K562 (cell line): ENCODE data around the gene PNPLA7.

Experiments
- KLF16 ChIP-seq: IDR thresholded peaks from 2 replicates; pipeline ENCODE4 v1.6.1; 2016; ENCODE audit warnings: antibody characterized with exemption
- SREBF2 ChIP-seq: sonication (generic); formaldehyde crosslinking; IDR thresholded peaks from 2 replicates; pipeline ENCODE4 v1.4.0; 2020; ENCODE audit warnings: mild to moderate bottlenecking, missing genetic modification reagents

GRCh38 chr9:137582286-137582860, 32.2 kb upstream of the PNPLA7 start:
- TF ChIP-seq SREBF2 (no peak), KLF16 (no peak)
